ENCODE measurements around the gene OSTM1. TPM values are rescaled to one million over a fixed set of nuclear protein-coding genes. Genes with fewer than 3 reads are reported as not detected.

The OSTM1 gene
- total RNA-seq, 1 donor from 2014 or later = 16.8 TPM

- H3K27me3 Mint-ChIP-seq = peaks cover 81% of the 10 kb centered on the region
- peak; percentile 78 for DNase-seq
- peaks cover 6% of the 10 kb centered on the region for H3K36me3 Mint-ChIP-seq (ENCODE audit: low read depth)
- H3K4me1 Mint-ChIP-seq = peaks cover 37% of the 10 kb centered on the region
- peak overlapping the region; percentile 78 for H3K4me3 Mint-ChIP-seq
- intact Hi-C loops (cut with micrococcal nuclease) = loop anchor here (1.0 to 5.0 kb wide), 2 partner anchors 411 to 623 kb away; partner anchors contain the start of gene SOBP
- peak overlapping the region; percentile 61 for H3K27ac Mint-ChIP-seq
- H3K9me3 Mint-ChIP-seq = no peaks in the 10 kb centered on the region
Measured at GRCh38 chr6:108114841-108115597, 40.5 kb upstream of the OSTM1 start.

DNA sequence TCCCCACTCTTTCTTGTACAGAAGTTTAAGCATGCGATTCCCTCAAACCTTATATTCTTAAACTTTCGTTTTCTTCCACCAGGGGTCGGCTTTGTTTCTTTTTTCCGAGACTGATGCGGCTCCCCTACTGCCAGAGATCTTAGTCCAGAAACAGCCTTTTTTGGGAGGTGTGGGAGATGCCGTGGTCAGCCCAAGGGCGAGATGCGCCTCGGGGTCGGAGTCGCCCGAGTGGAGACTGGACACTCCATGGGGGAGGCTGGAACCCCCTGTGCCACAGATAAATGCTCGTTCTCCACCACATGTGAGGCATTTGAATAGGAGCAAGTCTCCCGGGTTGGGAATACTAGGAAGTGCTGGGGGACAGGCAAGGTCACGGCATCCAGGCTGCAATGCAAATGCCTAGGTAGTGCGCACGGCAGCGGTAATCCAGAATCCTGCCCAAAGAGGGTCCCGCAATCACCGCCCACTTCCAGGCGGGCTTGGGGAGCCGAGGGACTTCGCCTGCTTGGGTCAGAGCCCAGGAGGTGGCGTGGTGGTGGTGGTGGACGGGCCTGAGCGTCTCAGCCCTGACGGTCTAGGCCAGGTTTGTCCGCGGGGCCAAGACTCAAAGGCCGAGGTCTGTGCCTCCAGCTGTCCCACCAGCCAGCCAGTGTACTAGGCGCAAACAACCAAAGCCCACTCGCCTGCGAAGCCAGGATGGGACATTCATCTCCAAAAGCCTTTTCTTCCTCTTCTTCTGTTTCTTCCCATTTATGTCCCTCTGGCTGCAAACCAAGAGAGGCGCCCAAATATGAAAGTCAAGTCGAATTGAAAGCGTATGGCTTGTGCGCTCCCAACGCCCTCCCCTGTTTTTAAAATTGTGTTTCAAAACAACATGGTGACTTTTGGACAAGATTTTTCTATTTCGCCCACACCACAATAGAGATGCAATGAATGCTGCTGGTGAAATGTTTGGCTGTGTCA lies 39.3 kb upstream of the OSTM1 start:
- peaks cover 80% of the 10 kb centered on the region for H3K27me3 Mint-ChIP-seq
- peaks cover 32% of the 10 kb centered on the region for H3K4me1 Mint-ChIP-seq
- H3K4me3 Mint-ChIP-seq = peak overlapping the region; percentile 54
- DNase-seq = peak; percentile 79
- no peak overlapping the region for H3K27ac Mint-ChIP-seq
- H3K36me3 Mint-ChIP-seq (ENCODE audit: low read depth) = peaks cover 4% of the 10 kb centered on the region
- intact Hi-C loops (cut with micrococcal nuclease) = loop anchor here (1.0 to 5.0 kb wide), 3 partner anchors 379 to 622 kb away; partner anchors contain the start of gene SOBP
- H3K9me3 Mint-ChIP-seq = no peaks in the 10 kb centered on the region

DNA sequence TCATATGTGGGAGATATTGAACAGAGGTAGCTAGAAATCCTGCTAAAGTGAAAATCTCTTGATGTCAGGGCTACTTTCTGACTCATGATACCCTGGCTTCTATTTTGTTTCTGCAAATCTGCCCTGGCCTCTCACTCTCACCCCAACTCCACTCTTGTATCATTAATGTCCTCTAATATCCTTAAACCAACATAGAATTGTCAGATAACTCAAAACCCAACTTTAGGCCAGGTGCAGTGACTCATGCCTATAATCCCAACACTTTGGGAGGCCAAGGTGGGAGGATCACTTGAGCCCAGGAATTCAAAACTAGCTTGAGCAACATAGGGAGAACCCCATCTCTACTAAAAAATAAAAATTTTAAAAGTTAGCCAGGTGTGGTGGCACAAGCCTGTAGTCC lies 33.8 kb upstream of the OSTM1 start:
- H3K36me3 Mint-ChIP-seq (ENCODE audit: low read depth) = no peaks in the 10 kb centered on the region
- DNase-seq = no peak
- H3K27ac Mint-ChIP-seq = no peak overlapping the region
- intact Hi-C loops (cut with micrococcal nuclease) = no loop called here
- H3K9me3 Mint-ChIP-seq = no peaks in the 10 kb centered on the region
- H3K4me3 Mint-ChIP-seq = no peak overlapping the region
- H3K4me1 Mint-ChIP-seq = peaks cover 1% of the 10 kb centered on the region
- peaks cover 50% of the 10 kb centered on the region for H3K27me3 Mint-ChIP-seq

DNA sequence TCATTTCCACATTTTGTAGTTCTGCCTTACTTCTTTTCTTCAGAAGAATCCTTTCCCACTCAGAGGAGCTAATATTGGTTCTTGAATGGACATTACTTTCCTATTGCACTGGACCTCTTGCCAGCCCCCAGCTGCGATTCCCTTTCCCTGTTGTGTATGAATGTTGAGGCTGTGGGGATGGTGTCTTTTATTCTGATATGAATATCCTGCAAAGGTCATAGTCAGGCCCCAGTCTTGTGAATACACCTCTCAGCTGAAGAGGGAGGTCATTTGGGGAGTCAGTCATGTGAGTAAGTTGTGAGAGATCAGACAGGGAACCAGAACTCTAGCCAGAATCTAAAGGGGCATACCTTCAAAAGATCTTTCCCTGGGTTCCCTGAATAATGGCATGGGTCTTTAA lies 32.6 kb upstream of the OSTM1 start:
- Mint-ChIP-seq H3K9me3 (no peaks in the 10 kb centered on the region), H3K4me3 (no peak overlapping the region), H3K36me3 (ENCODE audit: low read depth) (no peaks in the 10 kb centered on the region), H3K27ac (no peak overlapping the region), H3K27me3 (peaks cover 48% of the 10 kb centered on the region), H3K4me1 (no peaks in the 10 kb centered on the region)
- DNase-seq = no peak
- intact Hi-C loops (cut with micrococcal nuclease) = no loop called here

- Mint-ChIP-seq H3K27me3 (peaks cover 48% of the 10 kb centered on the region), H3K4me1 (no peaks in the 10 kb centered on the region), H3K9me3 (no peaks in the 10 kb centered on the region), H3K4me3 (no peak overlapping the region), H3K27ac (no peak overlapping the region), H3K36me3 (ENCODE audit: low read depth) (no peaks in the 10 kb centered on the region)
- DNase-seq = no peak
- intact Hi-C loops (cut with micrococcal nuclease) = no loop called here
Measured at GRCh38 chr6:108106694-108107093, 32.2 kb upstream of the OSTM1 start.

DNA sequence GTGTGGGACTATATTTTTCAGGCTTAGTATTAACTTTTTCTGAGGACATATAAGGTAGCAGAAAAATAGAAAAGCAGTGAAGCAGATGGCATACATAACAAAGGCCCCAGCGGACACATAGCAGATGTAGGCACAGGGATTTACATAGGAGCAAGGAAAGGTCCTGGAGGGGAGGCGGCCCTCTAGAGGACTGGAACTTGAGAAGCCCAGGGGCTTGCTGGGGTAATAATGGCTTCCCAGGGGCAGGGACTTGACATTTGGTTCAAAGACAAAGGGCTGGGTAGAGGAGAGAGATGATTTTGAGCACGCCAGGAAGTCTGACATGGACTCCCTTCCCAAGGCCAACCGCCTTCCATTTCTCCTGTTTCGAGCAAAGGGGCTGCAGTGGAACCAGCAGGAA lies 31.7 kb upstream of the OSTM1 start:
- Mint-ChIP-seq H3K9me3 (no peaks in the 10 kb centered on the region), H3K27me3 (peaks cover 46% of the 10 kb centered on the region), H3K4me1 (no peaks in the 10 kb centered on the region), H3K36me3 (ENCODE audit: low read depth) (no peaks in the 10 kb centered on the region), H3K4me3 (no peak overlapping the region), H3K27ac (no peak overlapping the region)
- DNase-seq = no peak
- intact Hi-C loops (cut with micrococcal nuclease) = no loop called here

GRCh38 chr6:108105571-108105970 lies 31.0 kb upstream of the OSTM1 start:
- H3K9me3 Mint-ChIP-seq = no peaks in the 10 kb centered on the region
- no peak overlapping the region for H3K27ac Mint-ChIP-seq
- DNase-seq = no peak
- H3K36me3 Mint-ChIP-seq (ENCODE audit: low read depth) = no peaks in the 10 kb centered on the region
- peaks cover 46% of the 10 kb centered on the region for H3K27me3 Mint-ChIP-seq
- intact Hi-C loops (cut with micrococcal nuclease) = no loop called here
- no peaks in the 10 kb centered on the region for H3K4me1 Mint-ChIP-seq
- H3K4me3 Mint-ChIP-seq = no peak overlapping the region

- intact Hi-C loops (cut with micrococcal nuclease) = no loop called here
- Mint-ChIP-seq H3K9me3 (no peaks in the 10 kb centered on the region), H3K4me3 (no peak overlapping the region), H3K27ac (no peak overlapping the region), H3K27me3 (peaks cover 42% of the 10 kb centered on the region), H3K4me1 (no peaks in the 10 kb centered on the region), H3K36me3 (ENCODE audit: low read depth) (no peaks in the 10 kb centered on the region)
- DNase-seq = no peak
Measured at GRCh38 chr6:108102965-108103364, 28.4 kb upstream of the OSTM1 start.

GRCh38 chr6:108100003-108100402 lies 25.5 kb upstream of the OSTM1 start:
- Mint-ChIP-seq H3K9me3 (no peaks in the 10 kb centered on the region), H3K4me3 (no peak overlapping the region), H3K27me3 (peaks cover 37% of the 10 kb centered on the region), H3K36me3 (ENCODE audit: low read depth) (no peaks in the 10 kb centered on the region), H3K27ac (no peak overlapping the region), H3K4me1 (no peaks in the 10 kb centered on the region)
- DNase-seq = no peak
- intact Hi-C loops (cut with micrococcal nuclease) = no loop called here

- DNase-seq = no peak
- H3K27me3 Mint-ChIP-seq = peaks cover 34% of the 10 kb centered on the region
- H3K9me3 Mint-ChIP-seq = no peaks in the 10 kb centered on the region
- intact Hi-C loops (cut with micrococcal nuclease) = no loop called here
- H3K4me1 Mint-ChIP-seq = no peaks in the 10 kb centered on the region
- H3K27ac Mint-ChIP-seq = no peak overlapping the region
- no peak overlapping the region for H3K4me3 Mint-ChIP-seq
- no peaks in the 10 kb centered on the region for H3K36me3 Mint-ChIP-seq (ENCODE audit: low read depth)
Measured at GRCh38 chr6:108097882-108098281, 23.3 kb upstream of the OSTM1 start.

- Mint-ChIP-seq H3K27me3 (peaks cover 23% of the 10 kb centered on the region), H3K27ac (no peak overlapping the region), H3K9me3 (no peaks in the 10 kb centered on the region), H3K4me3 (no peak overlapping the region), H3K36me3 (ENCODE audit: low read depth) (no peaks in the 10 kb centered on the region), H3K4me1 (no peaks in the 10 kb centered on the region)
- DNase-seq = no peak
- intact Hi-C loops (cut with micrococcal nuclease) = no loop called here
Measured at GRCh38 chr6:108093781-108094300, 19.3 kb upstream of the OSTM1 start.

- H3K27ac Mint-ChIP-seq = no peak overlapping the region
- no peaks in the 10 kb centered on the region for H3K9me3 Mint-ChIP-seq
- no peak overlapping the region for H3K4me3 Mint-ChIP-seq
- intact Hi-C loops (cut with micrococcal nuclease) = no loop called here
- no peaks in the 10 kb centered on the region for H3K36me3 Mint-ChIP-seq (ENCODE audit: low read depth)
- no peak for DNase-seq
- peaks cover 24% of the 10 kb centered on the region for H3K27me3 Mint-ChIP-seq
- no peaks in the 10 kb centered on the region for H3K4me1 Mint-ChIP-seq
Measured at GRCh38 chr6:108091288-108091687, 16.7 kb upstream of the OSTM1 start.

GRCh38 chr6:108083349-108083748 lies 8.8 kb upstream of the OSTM1 start:
- peaks cover 60% of the 10 kb centered on the region for H3K27me3 Mint-ChIP-seq
- no peak overlapping the region for H3K4me3 Mint-ChIP-seq
- DNase-seq = no peak
- H3K27ac Mint-ChIP-seq = no peak overlapping the region
- H3K4me1 Mint-ChIP-seq = peaks cover 3% of the 10 kb centered on the region
- intact Hi-C loops (cut with micrococcal nuclease) = no loop called here
- no peaks in the 10 kb centered on the region for H3K36me3 Mint-ChIP-seq (ENCODE audit: low read depth)
- H3K9me3 Mint-ChIP-seq = no peaks in the 10 kb centered on the region

DNA sequence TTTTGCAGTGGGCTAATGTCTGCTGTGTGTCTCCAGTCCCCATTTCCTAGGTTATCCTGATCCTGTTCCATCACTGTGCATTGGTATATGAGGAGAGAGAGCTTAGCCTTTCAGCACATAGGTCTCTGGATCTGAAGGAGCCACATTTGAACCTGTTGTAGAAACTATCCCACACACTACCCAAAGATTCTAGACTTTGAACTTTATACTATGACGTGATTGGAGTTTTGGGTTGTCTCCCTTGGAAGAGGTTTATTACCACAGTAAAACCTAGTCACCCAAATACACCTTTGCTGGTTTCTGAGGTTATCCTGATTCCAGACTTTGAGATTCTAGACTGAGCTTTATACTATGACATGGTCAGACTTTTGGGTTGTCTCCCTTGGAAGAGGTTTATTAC lies 8.0 kb upstream of the OSTM1 start:
- no peak overlapping the region for H3K27ac Mint-ChIP-seq
- no peaks in the 10 kb centered on the region for H3K36me3 Mint-ChIP-seq (ENCODE audit: low read depth)
- intact Hi-C loops (cut with micrococcal nuclease) = no loop called here
- no peaks in the 10 kb centered on the region for H3K9me3 Mint-ChIP-seq
- no peak overlapping the region for H3K4me3 Mint-ChIP-seq
- H3K4me1 Mint-ChIP-seq = peaks cover 3% of the 10 kb centered on the region
- peaks cover 61% of the 10 kb centered on the region for H3K27me3 Mint-ChIP-seq
- DNase-seq = no peak
